GM23338 (cell line): Measurements from ENCODE around the gene PLAA. TPM values are rescaled to one million over a fixed set of nuclear protein-coding genes. Genes with fewer than 3 reads are reported as not detected.

Source experiments
- ATAC-seq: fragments of 200-7000 bp; cut with Tn5 transposase; 3 replicates; pipeline ENCODE4 v1.9.1; 2020
- DNase-seq: peaks from one replicate; pipeline ENCODE4 v3.0.0-alpha.2; 2015; ENCODE audit warnings: low spot score
- H2AFZ ChIP-seq: fragments of 200-600 bp; sonication (generic); 2 replicates; pipeline ENCODE4 v1.8.0; 2016; ENCODE audit warnings: antibody characterized with exemption, mild to moderate bottlenecking, moderate library complexity
- H3F3A ChIP-seq: fragments of 200-600 bp; sonication (generic); replicated peaks from 2 replicates; pipeline ENCODE4 v1.8.0; 2017; ENCODE audit warnings: antibody characterized with exemption, mixed run types, low read depth
- H3K27ac ChIP-seq: fragments of 200-600 bp; sonication (generic); 2 replicates; pipeline ENCODE4 v1.6.1; 2016; ENCODE audit warnings: low read depth
- H3K27me3 ChIP-seq: fragments of 200-600 bp; sonication (generic); 2 replicates; pipeline ENCODE4 v1.8.0; 2016; ENCODE audit warnings: mild to moderate bottlenecking, mixed run types, moderate library complexity; ENCODE audit not compliant: insufficient read depth
- H3K36me3 ChIP-seq: fragments of 200-600 bp; sonication (generic); 2 replicates; pipeline ENCODE4 v1.8.0; 2016; ENCODE audit warnings: mild to moderate bottlenecking; ENCODE audit not compliant: insufficient read depth
- H3K4me1 ChIP-seq: fragments of 200-600 bp; sonication (generic); 2 replicates; pipeline ENCODE4 v1.8.0; 2016; ENCODE audit warnings: mild to moderate bottlenecking, moderate library complexity; ENCODE audit not compliant: insufficient read depth
- H3K4me2 ChIP-seq: fragments of 200-600 bp; sonication (generic); 2 replicates; pipeline ENCODE4 v1.7.1; 2017; ENCODE audit warnings: mixed run types
- H3K4me3 ChIP-seq: fragments of 200-600 bp; sonication (generic); 2 replicates; pipeline ENCODE4 v1.6.1; 2016; ENCODE audit warnings: mixed run types
- H3K79me2 ChIP-seq: fragments of 200-600 bp; sonication (generic); replicated peaks from 2 replicates; pipeline ENCODE4 v1.8.0; 2017; ENCODE audit warnings: mild to moderate bottlenecking; ENCODE audit not compliant: insufficient read depth
- H3K9me2 ChIP-seq: fragments of 200-600 bp; sonication (generic); 2 replicates; pipeline ENCODE4 v1.8.0; 2017; ENCODE audit not compliant: insufficient read depth
- H4K20me1 ChIP-seq: fragments of 200-600 bp; sonication (generic); replicated peaks from 2 replicates; pipeline ENCODE4 v1.8.0; 2017; ENCODE audit warnings: mild to moderate bottlenecking; ENCODE audit not compliant: insufficient read depth
- H3K27ac Mint-ChIP-seq: 2 replicates; pipeline ENCODE4 v1.8.0; 2020; ENCODE audit warnings: inconsistent platforms, mild to moderate bottlenecking, moderate library complexity, mixed read lengths
- H3K27me3 Mint-ChIP-seq: 3 replicates; pipeline ENCODE4 v1.8.0; 2022; ENCODE audit warnings: low read depth, mild to moderate bottlenecking, moderate library complexity, mixed read lengths, inconsistent platforms; ENCODE audit not compliant: insufficient read depth, poor library complexity
- H3K36me3 Mint-ChIP-seq: 3 replicates; pipeline ENCODE4 v1.8.0; 2021; ENCODE audit warnings: low read depth, mild to moderate bottlenecking, inconsistent platforms, moderate library complexity, mixed read lengths
- H3K4me1 Mint-ChIP-seq: 3 replicates; pipeline ENCODE4 v1.8.0; 2020; ENCODE audit warnings: mild to moderate bottlenecking, inconsistent platforms, mixed read lengths
- H3K4me3 Mint-ChIP-seq: 3 replicates; pipeline ENCODE4 v1.8.0; 2021; ENCODE audit warnings: moderate library complexity, mild to moderate bottlenecking, inconsistent platforms, mixed read lengths
- H3K9me3 Mint-ChIP-seq: 3 replicates; pipeline ENCODE4 v1.8.0; 2020; ENCODE audit warnings: moderate library complexity, mild to moderate bottlenecking, inconsistent platforms, mixed read lengths
- EZH2 ChIP-seq: fragments of 200-600 bp; sonication (generic); IDR thresholded peaks from one replicate; pipeline ENCODE4 v1.8.0; 2017; ENCODE audit warnings: antibody characterized with exemption, mild to moderate bottlenecking, low read depth; ENCODE audit not compliant: unreplicated experiment
- EZH2phosphoT487 ChIP-seq: fragments of 200-600 bp; sonication (generic); IDR thresholded peaks from one replicate; pipeline ENCODE4 v1.8.1; 2018; ENCODE audit warnings: antibody characterized with exemption; ENCODE audit not compliant: unreplicated experiment
- JUNB ChIP-seq: IDR thresholded peaks from one replicate; pipeline ENCODE4 v1.6.1; 2016; ENCODE audit warnings: antibody characterized with exemption; ENCODE audit not compliant: unreplicated experiment
- NANOG ChIP-seq: IDR thresholded peaks from 2 replicates; pipeline ENCODE4 v1.6.1; 2016; ENCODE audit warnings: antibody characterized with exemption, borderline replicate concordance
- POLR2AphosphoS5 ChIP-seq: IDR thresholded peaks from 2 replicates; pipeline ENCODE4 v1.6.1; 2016; ENCODE audit warnings: antibody characterized with exemption, low read depth
- REST ChIP-seq: IDR thresholded peaks from one replicate; pipeline ENCODE4 v1.6.1; 2018; ENCODE audit warnings: antibody characterized with exemption; ENCODE audit not compliant: unreplicated experiment
- STAT1 ChIP-seq: IDR thresholded peaks from one replicate; pipeline ENCODE4 v1.6.1; 2016; ENCODE audit warnings: antibody characterized with exemption; ENCODE audit not compliant: unreplicated experiment
- ZNF331 ChIP-seq: fragments of 250-450 bp; sonication (Bioruptor Pico); IDR thresholded peaks from 2 replicates; pipeline ENCODE4 v1.5.0; 2020; ENCODE audit warnings: low read depth, mild to moderate bottlenecking, moderate library complexity
- ZNF462 ChIP-seq: fragments of 250-450 bp; sonication (Bioruptor Pico); IDR thresholded peaks from 2 replicates; pipeline ENCODE4 v1.5.0; 2020; ENCODE audit warnings: mild to moderate bottlenecking, moderate library complexity
- polyA plus RNA-seq: library from polyadenylated mRNA; unstranded; fragments of >200 nt; fragmentation: Nextera tagmentation; extraction: Ambion mirVana; gene quantifications from 2 replicates; pipeline ENCODE4 v1.2.1, GENCODE V29; 2016
- total RNA-seq: library from RNA; depleted of rRNA; stranded (reverse); fragments of >200 nt; shearing (Covaris generic); gene quantifications from 2 replicates; pipeline ENCODE4 v1.2.3, GENCODE V29; 2014
- TF ChIP-seq, protein P1 (sequence below): IDR thresholded peaks from 2 replicates; pipeline ENCODE4 v1.6.1; 2016; ENCODE audit warnings: antibody characterized with exemption

PLAA gene
- total and polyA plus RNA-seq, 2 experiments from 2014 or later = 24.8 to 72.1 TPM

DNA sequence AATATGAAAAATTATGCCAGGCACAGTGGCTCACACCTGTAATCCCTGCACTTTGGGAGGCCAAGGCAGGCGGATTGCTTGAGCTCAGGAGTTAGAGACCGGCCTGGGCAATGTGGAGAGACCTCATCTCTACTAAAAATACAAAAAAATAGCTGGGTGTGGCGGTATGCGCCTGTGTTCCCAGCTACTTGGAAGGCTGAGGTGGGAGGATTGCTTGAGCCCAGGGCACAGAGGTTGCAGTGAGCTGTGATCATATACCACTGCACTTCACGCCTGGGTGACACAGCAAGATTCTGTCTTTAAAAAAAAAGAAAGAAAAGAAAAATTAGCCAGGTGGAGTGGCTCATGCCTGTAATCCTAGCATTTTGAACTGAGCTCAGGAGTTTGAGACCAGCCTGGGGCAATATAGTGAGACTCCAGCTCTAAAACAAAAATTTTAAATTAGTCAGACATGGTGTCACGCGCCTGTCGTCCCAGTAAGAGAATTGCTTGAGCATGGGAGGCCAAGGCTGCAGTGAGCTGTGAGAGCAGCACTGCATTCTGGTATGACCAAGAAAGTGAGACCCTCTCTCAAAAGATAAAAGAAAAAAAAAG is 18.0 kb downstream of the PLAA start (continued):
- TF ChIP-seq ZNF462 (CRISPR knock-in tag) (no peak), JUNB (no peak), EZH2phosphoT487 (no peak), POLR2AphosphoS5 (no peak)

GRCh38 chr9:26925609-26926008 is 21.4 kb downstream of the PLAA start:
- no peak overlapping the region for H3K27ac ChIP-seq
- TF ChIP-seq, protein P1, sequence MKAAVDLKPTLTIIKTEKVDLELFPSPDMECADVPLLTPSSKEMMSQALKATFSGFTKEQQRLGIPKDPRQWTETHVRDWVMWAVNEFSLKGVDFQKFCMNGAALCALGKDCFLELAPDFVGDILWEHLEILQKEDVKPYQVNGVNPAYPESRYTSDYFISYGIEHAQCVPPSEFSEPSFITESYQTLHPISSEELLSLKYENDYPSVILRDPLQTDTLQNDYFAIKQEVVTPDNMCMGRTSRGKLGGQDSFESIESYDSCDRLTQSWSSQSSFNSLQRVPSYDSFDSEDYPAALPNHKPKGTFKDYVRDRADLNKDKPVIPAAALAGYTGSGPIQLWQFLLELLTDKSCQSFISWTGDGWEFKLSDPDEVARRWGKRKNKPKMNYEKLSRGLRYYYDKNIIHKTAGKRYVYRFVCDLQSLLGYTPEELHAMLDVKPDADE = no peak
- TF ChIP-seq NANOG (no peak), JUNB (no peak), ZNF331 (CRISPR knock-in tag) (no peak), EZH2 (no peak), REST (no peak), STAT1 (no peak)

More at GRCh38 chr9:26925609-26926008, 21.4 kb downstream of the PLAA start:
- Histone ChIP-seq H3K4me3 (no peak overlapping the region), H3K27me3 (no peaks in the 10 kb centered on the region), H3K4me2 (no peak overlapping the region), H3K4me1 (no peaks in the 10 kb centered on the region), H3K9me2 (no peaks in the 10 kb centered on the region), H4K20me1 (no peaks in the 10 kb centered on the region), H3K36me3 (peaks cover 45% of the 10 kb centered on the region), H3K79me2 (peaks cover 4% of the 10 kb centered on the region; the same call in 1 of the 2 replicates), H3F3A (no peaks in the 10 kb centered on the region), H2AFZ (no peak overlapping the region)
- no peak overlapping the region for H3K4me3 Mint-ChIP-seq
- H3K36me3 Mint-ChIP-seq = peaks cover 62% of the 10 kb centered on the region
- H3K9me3 Mint-ChIP-seq = no peaks in the 10 kb centered on the region
- H3K4me1 Mint-ChIP-seq = no peaks in the 10 kb centered on the region
- no peaks in the 10 kb centered on the region for H3K27me3 Mint-ChIP-seq
- ATAC-seq = no peak
- no peak overlapping the region for H3K27ac Mint-ChIP-seq
- DNase-seq = no peak
